Measurements from ENCODE around the gene OR10AD1. TPM values are rescaled to one million over a fixed set of nuclear protein-coding genes. Genes with fewer than 3 reads are reported as not detected.

Gene OR10AD1
- total and polyA plus RNA-seq, 9 of the 15 experiments (the other 6 are each of a cell fraction or from before 2014, with no cell fraction given) = not detected

DNA sequence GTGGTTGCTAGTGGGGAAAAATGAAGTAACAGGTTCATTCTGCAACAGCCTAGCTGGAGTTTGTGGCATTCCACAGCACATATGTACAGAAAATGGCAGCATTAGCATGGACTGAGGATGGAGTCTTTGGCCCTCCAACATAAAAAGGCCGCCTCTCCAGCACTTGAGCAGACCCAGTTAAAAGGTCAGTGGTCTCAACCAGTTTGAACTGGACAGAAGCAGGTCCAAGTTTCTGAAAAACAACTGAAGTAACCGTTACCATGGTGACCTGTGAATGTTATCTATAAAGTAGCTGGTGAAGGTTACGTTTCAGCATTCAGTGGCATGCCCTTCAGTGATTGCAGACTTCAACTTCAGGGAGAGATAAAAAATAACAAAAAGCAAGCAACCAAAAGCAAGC lies 34.1 kb upstream of the OR10AD1 start (continued):
- TF ChIP-seq, protein P1, sequence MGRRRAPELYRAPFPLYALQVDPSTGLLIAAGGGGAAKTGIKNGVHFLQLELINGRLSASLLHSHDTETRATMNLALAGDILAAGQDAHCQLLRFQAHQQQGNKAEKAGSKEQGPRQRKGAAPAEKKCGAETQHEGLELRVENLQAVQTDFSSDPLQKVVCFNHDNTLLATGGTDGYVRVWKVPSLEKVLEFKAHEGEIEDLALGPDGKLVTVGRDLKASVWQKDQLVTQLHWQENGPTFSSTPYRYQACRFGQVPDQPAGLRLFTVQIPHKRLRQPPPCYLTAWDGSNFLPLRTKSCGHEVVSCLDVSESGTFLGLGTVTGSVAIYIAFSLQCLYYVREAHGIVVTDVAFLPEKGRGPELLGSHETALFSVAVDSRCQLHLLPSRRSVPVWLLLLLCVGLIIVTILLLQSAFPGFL (CRISPR knock-in tag; IDR thresholded peaks at IDR 0.05) = no peak
- TF ChIP-seq, protein P2, sequence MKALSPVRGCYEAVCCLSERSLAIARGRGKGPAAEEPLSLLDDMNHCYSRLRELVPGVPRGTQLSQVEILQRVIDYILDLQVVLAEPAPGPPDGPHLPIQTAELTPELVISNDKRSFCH (CRISPR knock-in tag; IDR thresholded peaks at IDR 0.05) = no peak
- TF ChIP-seq, protein P2 (tag; IDR thresholded peaks at IDR 0.05) = peak; percentile 73; the same call in 1 of the 2 replicates
- TF ChIP-seq CBX1 (IDR thresholded peaks at IDR 0.05; ENCODE audit: low read depth) = no peak

- ATAC-seq (peak; percentile 54), DNase-seq (ENCODE audit: extremely low read depth in 1 of 4, low spot score in 3 of 4) (peak in 2 of 4 experiments; percentile 22 to 52), FAIRE-seq (no peak)
- H3K4me3 ChIP-seq = no peak overlapping the region
- ChIA-PET POLR2A (interaction anchor here (0.9 to 1.1 kb wide), 2 partner anchors 11 to 14 kb away, joined by 3 read pairs; no protein-coding TSS in a partner anchor), CTCF (ENCODE audit: low intra/inter-chr PET ratio) (no interaction called here)
- in situ Hi-C loops (cut with MboI) = no loop called here
- H2AFZ ChIP-seq (ENCODE audit: low read depth, low read length) = no peak overlapping the region
- WGBS (ENCODE audit: insufficient coverage, low coverage, missing lambda C conversion rate) = 12% methylated on average over 4 of the region's 4 CpGs
- H3K9me1 ChIP-seq (ENCODE audit: control insufficient read depth, insufficient read depth, low read length) = no peaks in the 10 kb centered on the region
- H3K36me3 ChIP-seq (ENCODE audit: control insufficient read depth, insufficient read depth, low read length) = no peaks in the 10 kb centered on the region
- H3K4me1 ChIP-seq (replicated peaks in 1 of 2; ENCODE audit: control insufficient read depth in 2 of 2, insufficient read depth in 2 of 2, low read length in 2 of 2) = peaks cover 0 to 7% of the 10 kb centered on the region in 2 experiments; a peak in 2 of 5 replicates
- no peaks in the 10 kb centered on the region for H3K9me3 ChIP-seq (replicated peaks; ENCODE audit: control insufficient read depth, insufficient read depth, low read depth, low read length)
- no peak overlapping the region for H3K4me2 ChIP-seq (ENCODE audit: insufficient read depth, low read length)
- intact Hi-C loops (cut with micrococcal nuclease) = no loop called here
- H4K20me1 ChIP-seq (replicated peaks; ENCODE audit: control insufficient read depth, insufficient read depth, low read length) = no peaks in the 10 kb centered on the region
- H3K27me3 ChIP-seq (ENCODE audit: control insufficient read depth in 2 of 2, insufficient read depth in 2 of 2, low read length in 2 of 2) = no peaks in the 10 kb centered on the region
- no peaks in the 10 kb centered on the region for H3K79me2 ChIP-seq (ENCODE audit: control insufficient read depth, insufficient read depth, low read length)
- BruUV-seq (replicated peaks) = no TSS peak
- no peak overlapping the region for H3K9ac ChIP-seq (ENCODE audit: insufficient read depth in 1 of 2, low read depth in 2 of 2, low read length in 2 of 2)
- H3K27ac ChIP-seq (ENCODE audit: extremely low read depth, low read depth, low read length) = no peak overlapping the region
- TF ChIP-seq, protein P3, sequence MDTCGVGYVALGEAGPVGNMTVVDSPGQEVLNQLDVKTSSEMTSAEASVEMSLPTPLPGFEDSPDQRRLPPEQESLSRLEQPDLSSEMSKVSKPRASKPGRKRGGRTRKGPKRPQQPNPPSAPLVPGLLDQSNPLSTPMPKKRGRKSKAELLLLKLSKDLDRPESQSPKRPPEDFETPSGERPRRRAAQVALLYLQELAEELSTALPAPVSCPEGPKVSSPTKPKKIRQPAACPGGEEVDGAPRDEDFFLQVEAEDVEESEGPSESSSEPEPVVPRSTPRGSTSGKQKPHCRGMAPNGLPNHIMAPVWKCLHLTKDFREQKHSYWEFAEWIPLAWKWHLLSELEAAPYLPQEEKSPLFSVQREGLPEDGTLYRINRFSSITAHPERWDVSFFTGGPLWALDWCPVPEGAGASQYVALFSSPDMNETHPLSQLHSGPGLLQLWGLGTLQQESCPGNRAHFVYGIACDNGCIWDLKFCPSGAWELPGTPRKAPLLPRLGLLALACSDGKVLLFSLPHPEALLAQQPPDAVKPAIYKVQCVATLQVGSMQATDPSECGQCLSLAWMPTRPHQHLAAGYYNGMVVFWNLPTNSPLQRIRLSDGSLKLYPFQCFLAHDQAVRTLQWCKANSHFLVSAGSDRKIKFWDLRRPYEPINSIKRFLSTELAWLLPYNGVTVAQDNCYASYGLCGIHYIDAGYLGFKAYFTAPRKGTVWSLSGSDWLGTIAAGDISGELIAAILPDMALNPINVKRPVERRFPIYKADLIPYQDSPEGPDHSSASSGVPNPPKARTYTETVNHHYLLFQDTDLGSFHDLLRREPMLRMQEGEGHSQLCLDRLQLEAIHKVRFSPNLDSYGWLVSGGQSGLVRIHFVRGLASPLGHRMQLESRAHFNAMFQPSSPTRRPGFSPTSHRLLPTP (IDR thresholded peaks at IDR 0.05; ENCODE audit: borderline replicate concordance, extremely low read depth, insufficient read length) = no peak
- TF ChIP-seq, protein P4, sequence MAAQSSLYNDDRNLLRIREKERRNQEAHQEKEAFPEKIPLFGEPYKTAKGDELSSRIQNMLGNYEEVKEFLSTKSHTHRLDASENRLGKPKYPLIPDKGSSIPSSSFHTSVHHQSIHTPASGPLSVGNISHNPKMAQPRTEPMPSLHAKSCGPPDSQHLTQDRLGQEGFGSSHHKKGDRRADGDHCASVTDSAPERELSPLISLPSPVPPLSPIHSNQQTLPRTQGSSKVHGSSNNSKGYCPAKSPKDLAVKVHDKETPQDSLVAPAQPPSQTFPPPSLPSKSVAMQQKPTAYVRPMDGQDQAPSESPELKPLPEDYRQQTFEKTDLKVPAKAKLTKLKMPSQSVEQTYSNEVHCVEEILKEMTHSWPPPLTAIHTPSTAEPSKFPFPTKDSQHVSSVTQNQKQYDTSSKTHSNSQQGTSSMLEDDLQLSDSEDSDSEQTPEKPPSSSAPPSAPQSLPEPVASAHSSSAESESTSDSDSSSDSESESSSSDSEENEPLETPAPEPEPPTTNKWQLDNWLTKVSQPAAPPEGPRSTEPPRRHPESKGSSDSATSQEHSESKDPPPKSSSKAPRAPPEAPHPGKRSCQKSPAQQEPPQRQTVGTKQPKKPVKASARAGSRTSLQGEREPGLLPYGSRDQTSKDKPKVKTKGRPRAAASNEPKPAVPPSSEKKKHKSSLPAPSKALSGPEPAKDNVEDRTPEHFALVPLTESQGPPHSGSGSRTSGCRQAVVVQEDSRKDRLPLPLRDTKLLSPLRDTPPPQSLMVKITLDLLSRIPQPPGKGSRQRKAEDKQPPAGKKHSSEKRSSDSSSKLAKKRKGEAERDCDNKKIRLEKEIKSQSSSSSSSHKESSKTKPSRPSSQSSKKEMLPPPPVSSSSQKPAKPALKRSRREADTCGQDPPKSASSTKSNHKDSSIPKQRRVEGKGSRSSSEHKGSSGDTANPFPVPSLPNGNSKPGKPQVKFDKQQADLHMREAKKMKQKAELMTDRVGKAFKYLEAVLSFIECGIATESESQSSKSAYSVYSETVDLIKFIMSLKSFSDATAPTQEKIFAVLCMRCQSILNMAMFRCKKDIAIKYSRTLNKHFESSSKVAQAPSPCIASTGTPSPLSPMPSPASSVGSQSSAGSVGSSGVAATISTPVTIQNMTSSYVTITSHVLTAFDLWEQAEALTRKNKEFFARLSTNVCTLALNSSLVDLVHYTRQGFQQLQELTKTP (IDR thresholded peaks at IDR 0.05; ENCODE audit: low read depth in 1 of 2, partially characterized antibody in 2 of 2) = no peak
- TF ChIP-seq ZNF696 (CRISPR knock-in tag; conservative IDR thresholded peaks at IDR 0.05) = no peak
- peak; percentile 71; the same call in 1 of the 2 replicates for TF ChIP-seq ETV1 (tag; conservative IDR thresholded peaks at IDR 0.05; ENCODE audit: low read depth)
- TF ChIP-seq RCOR1 (IDR thresholded peaks at IDR 0.05; ENCODE audit: borderline replicate concordance in 1 of 2, low read depth in 2 of 2, low read length in 2 of 2) = peak in 1 of 2 experiments; percentile 79; a peak in 2 of 4 replicates
- TF ChIP-seq TAF15 (IDR thresholded peaks at IDR 0.05; ENCODE audit: low read depth, low read length) = no peak
- TF ChIP-seq CXXC5 (CRISPR knock-in tag; IDR thresholded peaks at IDR 0.05) = peak; percentile 77
These were observed 32.8 kb upstream of the OR10AD1 start for GRCh38 chr12:48235796-48236333.

Measured in K562 (cell line).